GM19397 (cell line): ENCODE data around the gene CAPS.

ENCODE experiments used
- ATAC-seq: cut with Tn5 transposase; IDR thresholded peaks from one replicate; pipeline ENCODE4 v1.9.1; 2021; ENCODE audit warnings: mild to moderate bottlenecking, moderate library complexity; ENCODE audit not compliant: unreplicated experiment

The CAPS gene

GRCh38 chr19:5908773-5909442 lies 5.1 kb upstream of the CAPS start:
- ATAC-seq = no peak

DNA sequence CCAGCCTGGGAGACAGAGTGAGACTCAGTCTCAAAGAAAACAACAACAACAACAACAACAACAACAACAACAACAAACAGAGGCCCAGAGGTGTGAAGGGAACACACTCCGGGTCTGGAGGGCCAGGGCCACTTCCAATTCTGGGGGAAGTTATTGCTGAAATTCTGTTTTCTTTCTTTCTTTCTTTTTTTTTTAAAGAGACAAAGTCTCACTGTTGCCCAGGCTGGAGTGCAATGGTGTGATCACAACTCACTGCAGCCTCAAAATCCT lies 3.5 kb upstream of the CAPS start:
- ATAC-seq = no peak

DNA sequence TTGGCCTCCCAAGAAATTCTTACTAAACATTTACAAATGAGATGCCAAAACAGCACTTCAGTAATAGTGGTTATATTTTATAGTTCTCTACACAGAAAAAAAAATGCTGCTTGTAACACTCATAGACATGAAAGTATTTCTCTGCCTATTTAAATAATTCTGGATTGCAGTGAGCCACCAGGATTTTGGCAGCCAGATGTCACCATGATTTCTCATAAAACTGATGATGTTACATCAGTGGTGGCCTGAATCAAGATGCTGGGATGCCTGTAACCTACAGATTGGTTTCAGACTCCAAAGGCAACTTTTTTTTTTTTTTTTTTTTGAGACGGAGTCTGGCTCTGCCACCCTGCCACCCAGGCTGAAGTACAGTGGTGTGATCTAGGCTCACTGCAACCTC lies 2.7 kb upstream of the CAPS start:
- no peak for ATAC-seq

GRCh38 chr19:5914358-5914774 lies 312 bp downstream of the CAPS start:
- ATAC-seq = no peak

- no peak for ATAC-seq
Measured at GRCh38 chr19:5914946-5915781, 1.1 kb downstream of the CAPS start.

DNA sequence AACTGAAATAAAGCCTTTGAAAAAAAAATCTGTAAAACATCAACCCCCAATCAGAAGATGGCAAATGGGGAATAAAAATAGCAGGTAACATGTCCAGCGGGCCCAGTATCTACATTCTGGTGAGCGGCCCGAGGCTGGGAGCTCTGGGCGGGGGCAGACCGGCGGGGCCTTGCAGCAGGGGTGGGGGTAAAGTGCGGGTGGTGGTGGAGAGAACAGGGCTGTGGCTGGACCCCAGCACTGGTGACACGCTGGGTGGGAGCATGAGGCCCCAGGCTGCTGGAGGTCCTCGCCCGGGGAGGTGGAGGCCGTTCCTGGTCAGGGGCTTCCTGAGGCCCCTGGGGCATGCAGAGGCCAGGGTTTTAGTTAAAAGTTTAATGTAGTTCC lies 1.7 kb downstream of the CAPS start:
- no peak for ATAC-seq

- no peak for ATAC-seq
Measured at GRCh38 chr19:5916181-5916708, 2.2 kb downstream of the CAPS start.

GRCh38 chr19:5917431-5918107 lies 3.5 kb downstream of the CAPS start:
- no peak for ATAC-seq

- ATAC-seq = no peak
Measured at GRCh38 chr19:5918463-5919079, 4.5 kb downstream of the CAPS start.

- ATAC-seq = no peak
Measured at GRCh38 chr19:5921516-5922160, 7.6 kb downstream of the CAPS start.

GRCh38 chr19:5922161-5922545 lies 8.1 kb downstream of the CAPS start:
- no peak for ATAC-seq

- ATAC-seq = no peak
Measured at GRCh38 chr19:5923356-5923755, 9.3 kb downstream of the CAPS start.

GRCh38 chr19:5925830-5926427 lies 11.9 kb downstream of the CAPS start:
- ATAC-seq = no peak

DNA sequence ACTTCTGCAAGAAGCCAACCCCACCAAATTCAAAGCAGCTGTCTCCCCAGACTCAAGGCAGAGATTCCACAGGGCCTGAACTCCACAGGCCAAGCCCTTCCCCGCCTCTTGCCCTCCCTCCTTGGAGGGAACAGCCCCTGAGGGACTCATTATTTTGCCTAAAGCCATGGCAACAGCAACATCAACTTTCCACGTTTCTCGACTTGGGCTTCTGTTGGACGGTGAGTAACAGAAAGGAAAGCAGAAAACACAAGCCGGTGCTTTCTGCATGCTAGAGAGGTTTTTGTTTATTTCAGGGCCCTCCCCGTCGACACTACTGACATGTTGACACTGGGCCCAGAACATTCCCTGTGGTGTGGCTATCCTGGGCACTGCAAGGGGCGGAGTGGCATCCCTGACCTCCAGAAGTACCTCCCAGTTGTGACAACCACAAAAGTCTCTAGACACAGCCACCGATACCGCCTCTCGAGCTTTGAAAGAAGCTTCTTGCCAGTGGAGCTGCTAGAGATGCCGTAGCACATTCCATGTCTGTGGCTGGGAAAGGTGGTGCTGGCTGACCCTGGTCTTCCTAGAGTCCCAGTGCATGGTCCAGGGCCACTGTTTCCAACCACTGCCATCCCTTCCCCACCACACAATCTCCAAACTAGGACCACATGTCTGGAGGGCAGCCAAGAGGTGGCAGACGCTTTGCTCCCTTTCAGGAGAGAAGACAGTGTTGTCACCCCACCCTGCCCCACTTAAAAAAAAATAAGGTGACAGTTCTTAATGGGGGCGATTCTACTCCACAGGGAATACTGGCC lies 12.8 kb downstream of the CAPS start:
- no peak for ATAC-seq

DNA sequence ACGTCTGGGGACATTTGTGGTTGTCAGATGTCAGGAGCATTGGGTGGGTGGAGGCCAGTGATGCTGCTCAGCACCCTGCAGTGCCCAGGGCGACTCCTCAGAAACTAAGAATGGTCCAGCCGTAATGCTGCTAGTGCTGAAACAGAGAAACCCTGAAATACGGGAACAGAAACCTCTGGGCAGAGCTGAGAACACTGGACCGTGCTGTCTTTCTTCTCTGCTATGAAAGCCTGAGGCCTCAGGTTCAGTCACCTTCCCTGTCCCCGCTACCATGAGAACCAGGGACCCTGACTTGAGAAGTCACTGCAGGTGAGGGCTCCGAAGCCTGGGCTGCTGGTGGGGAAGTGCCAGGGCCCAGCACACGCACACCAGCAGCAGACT lies 13.4 kb downstream of the CAPS start:
- no peak for ATAC-seq

- ATAC-seq = no peak
Measured at GRCh38 chr19:5929179-5929578, 15.1 kb downstream of the CAPS start.

DNA sequence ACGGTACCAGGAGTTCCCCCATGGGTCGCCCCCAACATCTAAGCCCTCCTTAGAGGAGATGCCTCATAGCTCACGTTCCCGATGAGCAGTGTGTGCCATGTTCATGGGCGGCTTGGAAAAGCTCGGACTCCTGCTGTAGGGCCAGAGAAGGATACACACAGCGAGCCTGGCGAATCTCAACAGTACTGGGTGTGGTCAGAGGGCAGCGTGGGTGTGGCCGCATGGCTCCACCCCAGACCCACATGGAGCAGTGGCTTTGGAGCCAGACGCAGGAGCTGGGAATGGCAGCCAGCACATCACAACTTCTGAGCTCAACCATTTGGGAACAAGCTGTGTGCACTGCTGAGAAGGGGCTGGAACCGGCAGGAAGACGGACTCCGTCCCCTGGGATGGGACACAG lies 15.6 kb downstream of the CAPS start:
- no peak for ATAC-seq

GRCh38 chr19:5931251-5931650 lies 17.2 kb downstream of the CAPS start:
- ATAC-seq = no peak

GRCh38 chr19:5932146-5932545 lies 18.1 kb downstream of the CAPS start:
- no peak for ATAC-seq
